Hepatic stellate cell (primary cell): Measurements from ENCODE around the gene ZNF587B.
"Not testable (repeated sequence)": the region's sequence is repeated elsewhere in the genome, so short reads cannot be mapped to it uniquely, and the experiment has no call there.

Experiments used
- DNase-seq: peaks from one replicate; pipeline ENCODE4 v3.0.0; 2011; ENCODE audit warnings: low spot score

The ZNF587B gene

DNA sequence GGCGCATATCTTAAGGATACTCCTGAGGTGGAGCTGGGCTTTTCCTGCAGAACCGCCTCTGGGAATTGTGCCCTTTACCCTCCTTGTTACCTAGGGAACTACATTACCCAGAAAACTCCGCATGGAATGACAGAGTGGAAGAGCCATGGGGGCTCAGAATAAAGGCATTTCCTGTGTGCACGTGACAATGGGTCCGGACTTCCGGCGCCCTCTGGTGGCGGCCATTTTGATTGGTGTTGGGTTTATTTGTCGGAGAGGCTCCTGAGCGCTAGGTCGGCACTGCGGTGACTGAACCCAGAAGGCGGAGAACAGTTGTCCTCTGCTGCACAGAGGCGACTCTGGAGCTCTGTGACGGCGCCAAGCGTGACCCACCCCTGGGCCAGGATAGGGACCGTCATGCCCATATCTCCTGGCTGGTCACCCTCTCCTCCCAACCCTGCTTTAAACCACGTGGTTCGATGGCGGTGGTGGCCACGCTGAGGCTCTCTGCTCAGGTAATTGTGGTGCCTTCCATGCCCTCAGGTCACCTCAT lies at the start of gene ZNF587B:
Gene ZNF587B (plus strand): TSS at position 229 of the 532 bp plus-strand sequence. CDS start 230 bp downstream, at position 459.
- DNase-seq = peak; percentile 82

GRCh38 chr19:57786286-57786685 lies 43.8 kb upstream of the ZNF587B start:
- no peak for DNase-seq

DNA sequence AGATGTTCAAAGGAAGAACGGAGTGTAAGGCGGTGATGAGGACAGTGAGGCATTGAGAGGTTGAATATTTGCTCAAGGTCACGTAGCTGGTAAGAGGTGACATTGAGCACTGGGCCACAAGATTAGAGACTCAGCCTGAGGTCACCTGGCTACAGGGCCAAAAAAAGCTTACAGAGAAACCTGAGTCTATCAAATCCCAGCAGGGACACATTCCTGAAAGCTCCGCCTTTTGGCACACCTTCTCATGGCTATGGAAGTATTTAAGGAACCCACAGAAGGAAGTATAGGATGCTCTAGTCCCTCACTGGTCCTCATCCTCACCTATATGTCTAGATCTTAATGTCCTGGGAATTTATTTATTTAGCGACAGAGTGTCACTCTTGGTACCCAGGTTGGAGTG lies 43.2 kb upstream of the ZNF587B start:
- no peak for DNase-seq

- no peak for DNase-seq
Measured at GRCh38 chr19:57788114-57788692, 41.9 kb upstream of the ZNF587B start.

GRCh38 chr19:57789288-57789687 lies 40.8 kb upstream of the ZNF587B start:
- DNase-seq = no peak

DNA sequence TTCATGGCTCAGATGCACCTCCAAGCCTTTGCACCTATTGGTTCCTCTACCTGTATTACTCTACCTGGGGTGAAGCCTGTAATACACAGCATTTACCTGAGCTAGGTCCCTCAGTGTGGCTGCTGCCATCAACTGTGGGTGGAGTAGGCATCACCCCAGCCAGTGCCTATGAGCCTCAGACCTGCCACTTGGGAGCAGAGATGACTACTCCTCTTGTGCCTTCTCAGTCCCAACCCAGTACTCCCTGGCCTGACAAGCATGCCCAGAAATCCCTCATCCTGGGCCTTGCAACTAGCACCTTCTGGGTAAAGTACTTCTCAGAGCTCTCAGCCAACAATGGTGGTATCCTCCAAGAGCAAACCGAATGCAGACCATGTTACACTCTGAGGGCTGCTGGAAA lies 33.5 kb upstream of the ZNF587B start:
- DNase-seq = not testable (repeated sequence)

DNA sequence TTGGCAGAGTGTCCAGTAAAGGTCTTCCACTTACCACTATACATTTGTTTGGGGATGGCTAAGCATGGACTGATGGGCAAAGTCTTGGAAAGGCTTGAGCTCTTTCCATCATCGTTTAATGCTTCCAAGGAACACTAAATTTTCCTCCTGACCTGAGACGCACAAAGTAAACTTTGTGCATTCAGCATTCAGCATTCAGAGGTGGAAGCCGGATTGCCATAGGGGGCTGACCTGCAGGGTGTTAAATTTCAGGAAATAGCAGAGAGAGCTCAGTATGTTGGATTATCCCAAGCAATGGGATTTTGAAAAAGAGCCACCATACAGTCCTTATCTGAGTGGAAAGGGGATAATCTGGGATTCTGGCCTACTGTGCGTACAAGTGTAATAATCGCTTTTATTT lies 29.4 kb upstream of the ZNF587B start:
- DNase-seq = no peak

- no peak for DNase-seq
Measured at GRCh38 chr19:57802269-57802668, 27.8 kb upstream of the ZNF587B start.

- DNase-seq = no peak
Measured at GRCh38 chr19:57803265-57803593, 26.9 kb upstream of the ZNF587B start.

GRCh38 chr19:57803594-57804325 lies 26.3 kb upstream of the ZNF587B start:
- DNase-seq = peak; percentile 53

- DNase-seq = no peak
Measured at GRCh38 chr19:57807541-57807940, 22.6 kb upstream of the ZNF587B start.

GRCh38 chr19:57810410-57811295 lies 19.4 kb upstream of the ZNF587B start:
- DNase-seq = not testable (repeated sequence)

DNA sequence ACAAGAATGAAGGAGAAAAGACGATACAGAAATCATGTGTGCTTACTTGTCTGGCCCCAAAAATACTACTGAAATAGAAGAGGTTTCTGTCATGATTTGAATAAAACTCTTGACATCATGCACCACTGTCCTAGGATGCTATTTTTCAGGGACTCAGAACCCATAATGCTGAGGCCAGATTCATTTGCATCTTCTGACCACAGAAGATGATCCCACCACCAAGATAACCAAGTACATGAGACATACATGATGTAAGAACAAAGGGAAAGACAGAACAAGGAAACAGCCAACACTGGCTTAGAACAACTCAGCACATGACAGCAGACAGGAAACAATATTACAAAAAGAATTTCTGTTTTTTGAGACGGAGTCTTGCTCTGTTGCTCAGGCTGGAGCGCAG lies 17.9 kb upstream of the ZNF587B start:
- DNase-seq = no peak

DNA sequence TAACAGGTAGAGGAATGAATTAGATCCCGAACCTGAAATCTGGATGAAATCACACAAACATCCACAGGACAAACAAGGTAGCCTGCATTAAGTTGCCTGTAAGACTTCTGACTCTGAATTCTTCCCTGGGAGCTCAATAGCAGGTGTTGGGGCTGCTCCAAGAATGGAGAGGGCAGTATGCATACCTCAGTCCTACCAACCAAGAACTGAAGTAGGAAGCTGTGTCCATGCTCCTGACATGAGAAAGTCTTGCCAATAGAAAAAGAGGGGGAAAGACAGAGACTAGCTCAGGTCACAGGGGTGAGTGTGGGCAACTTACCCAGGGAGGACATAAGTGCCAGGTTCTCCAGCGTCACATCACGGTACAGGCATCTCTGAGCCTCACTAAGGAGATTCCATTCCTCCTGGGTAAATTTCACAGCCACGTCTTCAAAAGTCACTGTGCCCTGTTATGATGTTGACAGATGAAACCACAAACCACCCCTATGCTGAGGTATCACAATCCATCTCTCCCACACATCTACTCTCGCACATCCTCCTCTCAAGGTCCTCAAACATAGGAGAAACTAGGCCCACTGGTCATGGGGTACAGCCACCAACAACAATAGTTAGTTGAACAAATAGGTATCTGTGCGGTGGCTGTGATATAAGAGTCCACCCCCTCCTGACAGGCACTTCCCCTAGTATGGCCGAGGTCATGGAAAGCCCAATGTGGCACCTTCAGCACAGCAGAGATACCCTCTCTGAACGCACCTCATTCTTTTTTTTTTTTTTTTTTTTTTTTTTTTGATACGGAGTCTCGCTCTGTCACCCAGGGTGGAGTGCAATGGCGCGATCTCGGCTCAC lies 16.9 kb upstream of the ZNF587B start:
- not testable (repeated sequence) for DNase-seq

DNA sequence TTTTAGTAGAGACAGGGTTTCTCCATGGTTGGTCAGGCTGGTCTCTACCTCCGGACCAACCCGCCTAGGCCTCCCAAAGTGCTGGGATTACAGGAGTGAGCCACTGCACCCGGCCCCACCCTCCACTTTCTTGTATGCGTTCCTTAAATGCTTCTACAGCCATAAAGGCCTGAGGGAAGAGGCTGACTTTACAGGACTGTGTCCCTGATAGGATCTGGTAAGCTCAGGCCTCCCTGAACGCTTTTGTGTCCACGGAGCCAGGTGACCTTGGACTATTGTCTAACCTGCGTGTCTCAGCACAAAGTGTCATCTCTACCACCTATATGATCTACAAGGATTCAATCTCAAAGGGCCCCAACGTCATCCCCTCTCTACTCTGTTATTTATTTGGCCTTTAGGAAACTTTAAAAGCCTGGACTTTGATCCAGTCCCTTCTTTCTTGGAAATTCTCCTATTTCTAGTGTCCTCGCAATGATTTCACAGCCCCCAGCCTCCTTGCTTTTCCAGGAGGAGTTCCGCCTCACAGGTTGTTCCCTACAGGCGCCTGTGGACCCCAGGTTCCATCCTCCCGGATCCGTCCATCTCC lies 16.1 kb upstream of the ZNF587B start:
- DNase-seq = no peak

- peak; percentile 92 for DNase-seq
Measured at GRCh38 chr19:57814505-57815246, 15.4 kb upstream of the ZNF587B start, which contains the start of gene ZNF552. Gene ZNF552, minus strand, starts transcription at chr19:57814913. Its CDS starts 170 bp downstream, at chr19:57814743.

GRCh38 chr19:57815247-57816075 lies 14.6 kb upstream of the ZNF587B start:
- no peak for DNase-seq

- DNase-seq = no peak
Measured at GRCh38 chr19:57816652-57817051, 13.4 kb upstream of the ZNF587B start.

- no peak for DNase-seq
Measured at GRCh38 chr19:57817976-57818375, 12.1 kb upstream of the ZNF587B start.

GRCh38 chr19:57818378-57818777 lies 11.7 kb upstream of the ZNF587B start:
- DNase-seq = no peak
